NT2/D1 (cell line): ENCODE results near the gene SRPK2.

Source experiments
- SUZ12 ChIP-seq: IDR thresholded peaks from 2 replicates; pipeline ENCODE4 v1.6.1; 2011; ENCODE audit not compliant: insufficient read length, insufficient read depth; ENCODE audit errors: extremely low read depth
- YY1 ChIP-seq: IDR thresholded peaks from 2 replicates; pipeline ENCODE4 v1.6.1; 2011; ENCODE audit not compliant: insufficient read length, insufficient read depth

GRCh38 chr7:105127179-105127578, 261.5 kb downstream of the SRPK2 start:
- TF ChIP-seq SUZ12: no peak
- TF ChIP-seq YY1: no peak
